PC-3 (cell line): ENCODE results near the gene MANBA. TPM values are rescaled to one million over a fixed set of nuclear protein-coding genes. Genes with fewer than 3 reads are reported as not detected.

Experiments
- ATAC-seq: fragments of 200-7000 bp; cut with Tn5 transposase; 2 replicates; pipeline ENCODE4 v1.9.1; 2020; ENCODE audit warnings: mild to moderate bottlenecking, moderate library complexity
- BruUV-seq: library from RNA; stranded (reverse); fragments of 400-500 nt; replicated peaks from 2 replicates; lab custom pipeline; 2021; lab: Mats Ljungman, UMichigan
- CTCF ChIA-PET: fragments of 300-600 bp; sonication (Branson Sonifier 250); formaldehyde crosslinking; loops from one replicate; lab custom pipeline; 2022; ENCODE audit warnings: antibody characterized with exemption; lab: Charles Lee
- POLR2A ChIA-PET: fragments of 300-600 bp; sonication (Branson Sonifier 250); formaldehyde crosslinking; loops from one replicate; lab custom pipeline; 2022; ENCODE audit warnings: antibody characterized with exemption; ENCODE audit not compliant: unreplicated experiment; lab: Charles Lee
- DNase-seq: peaks from one replicate; pipeline ENCODE4 v3.0.0-alpha.2; 2015
- H2AFZ ChIP-seq: fragments of 300-600 bp; sonication (generic); 2 replicates; pipeline ENCODE4 v1.6.0; 2016; ENCODE audit warnings: antibody characterized with exemption, low read length
- H3F3A ChIP-seq: fragments of 300-600 bp; sonication (generic); one replicate; pipeline ENCODE4 v1.6.0; 2017; ENCODE audit warnings: antibody characterized with exemption, low read length, control low read depth, mild to moderate bottlenecking; ENCODE audit not compliant: unreplicated experiment
- H3K27ac ChIP-seq: fragments of 300-600 bp; sonication (generic); 2 replicates; pipeline ENCODE4 v1.5.1; 2016; ENCODE audit warnings: mild to moderate bottlenecking, low read length
- H3K27me3 ChIP-seq: fragments of 300-600 bp; sonication (generic); 2 replicates; pipeline ENCODE4 v1.6.1; 2016; ENCODE audit warnings: low read length, mixed read lengths
- H3K36me3 ChIP-seq: fragments of 300-600 bp; sonication (generic); 2 replicates; pipeline ENCODE4 v1.6.1; 2016; ENCODE audit warnings: low read depth, mixed run types, low read length, mixed read lengths
- H3K4me1 ChIP-seq: fragments of 300-600 bp; sonication (generic); 2 replicates; pipeline ENCODE4 v1.5.1; 2016; ENCODE audit warnings: low read length; ENCODE audit not compliant: insufficient read depth
- H3K4me2 ChIP-seq: fragments of 300-600 bp; sonication (generic); 2 replicates; pipeline ENCODE4 v1.6.0; 2016; ENCODE audit warnings: low read length
- H3K4me3 ChIP-seq: fragments of 300-600 bp; sonication (generic); 2 replicates; pipeline ENCODE4 v1.5.1; 2016; ENCODE audit warnings: mild to moderate bottlenecking, low read length, mixed read lengths
- H3K79me2 ChIP-seq: fragments of 300-600 bp; sonication (generic); 2 replicates; pipeline ENCODE4 v1.6.1; 2017; ENCODE audit warnings: low read length, mixed read lengths
- H3K9ac ChIP-seq: fragments of 300-600 bp; sonication (generic); 2 replicates; pipeline ENCODE4 v1.6.0; 2016; ENCODE audit warnings: mild to moderate bottlenecking, low read length
- H3K9me2 ChIP-seq: fragments of 300-600 bp; sonication (generic); replicated peaks from 2 replicates; pipeline ENCODE4 v1.6.1; 2016; ENCODE audit warnings: mixed run types, low read length, mixed read lengths
- H3K9me3 ChIP-seq: fragments of 300-600 bp; sonication (generic); 2 replicates; pipeline ENCODE4 v1.6.1; 2016; ENCODE audit warnings: low read length, mixed read lengths
- H4K20me1 ChIP-seq: fragments of 300-600 bp; sonication (generic); 2 replicates; pipeline ENCODE4 v1.6.1; 2016; ENCODE audit warnings: low read length, mixed read lengths
- CTCF ChIP-seq: fragments of 300-600 bp; sonication (generic); conservative IDR thresholded peaks from 2 replicates; pipeline ENCODE4 v1.5.1; 2017; ENCODE audit warnings: antibody characterized with exemption, low read depth, mild to moderate bottlenecking, low read length
- EZH2 ChIP-seq: fragments of 300-600 bp; sonication (generic); IDR thresholded peaks from one replicate; pipeline ENCODE4 v1.6.1; 2017; ENCODE audit warnings: antibody characterized with exemption, mild to moderate bottlenecking, low read length; ENCODE audit not compliant: unreplicated experiment
- EZH2phosphoT487 ChIP-seq: fragments of 300-600 bp; sonication (generic); IDR thresholded peaks from 2 replicates; pipeline ENCODE4 v1.6.1; 2018; ENCODE audit warnings: mild to moderate bottlenecking, antibody characterized with exemption, low read length, borderline replicate concordance
- intact Hi-C: fragments of 100-400 bp; cut with micrococcal nuclease; formaldehyde crosslinking; loops from 2 replicates; pipeline ENCODE4 v1.9.0; 2023
- total RNA-seq: library from RNA; depleted of rRNA; stranded (reverse); fragments of >200 nt; gene quantifications from 2 replicates; pipeline ENCODE4 v1.2.3, GENCODE V29; 2014

The MANBA gene
- total RNA-seq, 1 experiment from 2014 or later: 20.9 TPM

- H3K9me3 ChIP-seq: no peaks in the 10 kb centered on the region
- TF ChIP-seq EZH2 (no peak), EZH2phosphoT487 (no peak), CTCF (no peak)
- H3K27me3 ChIP-seq: no peaks in the 10 kb centered on the region
- no peaks in the 10 kb centered on the region for H3K9me2 ChIP-seq
- no peaks in the 10 kb centered on the region for H4K20me1 ChIP-seq
- intact Hi-C loops: loop anchor here (2.0 to 10.0 kb wide), 2 partner anchors 169 to 215 kb away; no protein-coding TSS in a partner anchor
- ATAC-seq (peak; percentile 52), DNase-seq (peak; percentile 76)
- BruUV-seq: no TSS peak
- H2AFZ ChIP-seq: no peak overlapping the region
- no peaks in the 10 kb centered on the region for H3F3A ChIP-seq
- ChIA-PET POLR2A (no interaction called here), CTCF (no interaction called here)
- 0 out of 2 replicates have a peak overlapping the region, but pooled peaks have one; percentile 19 for H3K4me2 ChIP-seq
- H3K79me2 ChIP-seq: no peaks in the 10 kb centered on the region
- H3K9ac ChIP-seq: no peak overlapping the region
- H3K36me3 ChIP-seq: 0 out of 2 replicates have a peak, but pooled peaks cover 7% of the 10 kb centered on the region
- no peaks in the 10 kb centered on the region; the same call in 1 of the 2 replicates for H3K4me1 ChIP-seq
- H3K27ac ChIP-seq: peak overlapping the region; percentile 63
- no peak overlapping the region for H3K4me3 ChIP-seq
These were observed 28.5 kb upstream of the MANBA start for GRCh38 chr4:102789317-102789717.

DNA sequence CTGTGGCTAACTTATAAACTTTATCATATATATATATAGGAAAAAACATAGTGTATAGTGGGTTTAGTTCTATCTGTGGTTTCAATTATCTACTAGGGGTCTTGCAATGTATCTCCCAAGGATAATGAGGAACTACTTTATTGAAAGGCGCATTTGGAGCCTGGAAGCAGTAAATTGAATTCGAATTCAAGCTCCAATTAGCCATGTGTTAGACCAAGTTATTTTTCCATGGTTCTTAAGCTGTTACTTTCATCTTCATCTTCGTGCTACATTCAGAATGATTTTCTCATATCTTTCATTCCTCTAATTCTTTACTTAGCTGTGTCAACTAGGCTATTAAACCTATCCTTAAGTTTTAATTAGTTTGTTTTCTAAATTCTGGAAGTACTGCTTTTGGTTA is 27.2 kb upstream of the MANBA start:
- Histone ChIP-seq H3K79me2 (no peaks in the 10 kb centered on the region), H3K9me2 (no peaks in the 10 kb centered on the region), H3K4me1 (no peaks in the 10 kb centered on the region; the same call in 1 of the 2 replicates), H3K36me3 (no peaks in the 10 kb centered on the region), H3F3A (no peaks in the 10 kb centered on the region), H3K4me2 (no peak overlapping the region), H2AFZ (no peak overlapping the region), H3K4me3 (no peak overlapping the region), H3K9me3 (no peaks in the 10 kb centered on the region), H3K9ac (no peak overlapping the region), H4K20me1 (no peaks in the 10 kb centered on the region), H3K27me3 (no peaks in the 10 kb centered on the region), H3K27ac (no peak overlapping the region)
- no peak for DNase-seq
- ChIA-PET CTCF (no interaction called here), POLR2A (no interaction called here)
- ATAC-seq: no peak
- BruUV-seq: no TSS peak
- no peak for TF ChIP-seq EZH2
- no peak for TF ChIP-seq EZH2phosphoT487
- no peak for TF ChIP-seq CTCF
- intact Hi-C loops: loop anchor here (2.0 to 10.0 kb wide), 2 partner anchors 167 to 217 kb away; no protein-coding TSS in a partner anchor

DNA sequence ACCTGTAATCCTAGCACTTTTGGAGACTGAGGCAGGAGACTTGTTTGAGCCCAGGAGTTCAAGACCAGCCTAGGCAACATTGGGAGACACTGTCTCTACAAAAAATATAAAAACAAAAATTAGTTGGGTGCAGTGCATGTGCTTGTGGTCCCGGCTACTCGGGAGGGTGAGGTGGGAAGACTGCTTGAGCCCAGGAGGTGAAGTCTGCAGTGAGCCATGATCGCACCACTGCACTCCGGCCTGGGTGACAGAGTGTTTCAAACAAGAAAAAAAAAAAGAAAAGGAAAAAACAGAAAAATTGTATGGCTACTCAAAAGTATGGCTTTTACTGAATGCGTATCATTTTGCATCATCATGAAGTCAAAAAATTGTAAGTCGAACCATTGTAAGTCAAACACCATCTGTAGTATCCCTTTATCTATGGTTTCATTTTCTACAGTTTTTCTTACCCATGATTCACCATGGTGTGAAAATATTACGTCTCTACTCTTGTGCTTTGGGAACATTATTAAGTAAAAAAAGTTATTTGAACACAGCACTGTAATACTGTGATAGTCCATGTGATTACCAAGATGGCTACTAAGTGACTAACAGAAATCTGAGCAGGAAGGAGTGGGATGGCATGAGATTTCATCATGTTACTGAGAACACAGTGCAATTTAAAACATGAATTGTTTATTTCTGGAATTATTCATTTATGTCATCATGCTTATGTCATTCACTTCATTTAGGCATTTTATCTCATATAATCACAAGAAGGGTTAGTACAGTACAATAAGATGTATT is 26.5 kb upstream of the MANBA start:
- intact Hi-C loops: loop anchor here (10.0 kb wide), 1 partner anchor 218 kb away; no protein-coding TSS in a partner anchor
- DNase-seq (peak; percentile 17), ATAC-seq (no peak; the same call in 1 of the 2 replicates)
- Histone ChIP-seq H3K9me2 (no peaks in the 10 kb centered on the region), H3K4me1 (no peaks in the 10 kb centered on the region; the same call in 1 of the 2 replicates), H3K79me2 (no peaks in the 10 kb centered on the region), H3K27me3 (no peaks in the 10 kb centered on the region), H3K9me3 (no peaks in the 10 kb centered on the region), H3F3A (no peaks in the 10 kb centered on the region), H3K27ac (no peak overlapping the region), H3K9ac (no peak overlapping the region), H3K36me3 (no peaks in the 10 kb centered on the region), H3K4me3 (no peak overlapping the region), H4K20me1 (no peaks in the 10 kb centered on the region), H2AFZ (no peak overlapping the region), H3K4me2 (no peak overlapping the region)
- POLR2A ChIA-PET: no interaction called here
- BruUV-seq: no TSS peak
- no peak for TF ChIP-seq CTCF
- no peak for TF ChIP-seq EZH2phosphoT487
- no peak for TF ChIP-seq EZH2
- CTCF ChIA-PET: no interaction called here
